Neural progenitor cell (in vitro differentiated cells): ENCODE results near the gene SNX21.
"Not testable (repeated sequence)": the region's sequence is repeated elsewhere in the genome, so short reads cannot be mapped to it uniquely, and the experiment has no call there.

Experiments used
- CTCF ChIP-seq: fragments of 200-600 bp; sonication (generic); IDR thresholded peaks from 2 replicates; pipeline ENCODE4 v1.5.1; 2017; ENCODE audit warnings: antibody characterized with exemption, mild to moderate bottlenecking
- EZH2 ChIP-seq: fragments of 200-600 bp; sonication (generic); IDR thresholded peaks from 2 replicates; pipeline ENCODE4 v1.6.1; 2017; ENCODE audit warnings: antibody characterized with exemption, mild to moderate bottlenecking, moderate library complexity
- EZH2phosphoT487 ChIP-seq: fragments of 200-600 bp; sonication (generic); IDR thresholded peaks from 2 replicates; pipeline ENCODE4 v1.6.1; 2017; ENCODE audit warnings: antibody characterized with exemption

GRCh38 chr20:45874104-45874481 is 40.5 kb downstream of the SNX21 start:
- not testable (repeated sequence) for TF ChIP-seq CTCF, EZH2, EZH2phosphoT487
